Measurements from ENCODE around the gene MTREX.

MTREX gene

DNA sequence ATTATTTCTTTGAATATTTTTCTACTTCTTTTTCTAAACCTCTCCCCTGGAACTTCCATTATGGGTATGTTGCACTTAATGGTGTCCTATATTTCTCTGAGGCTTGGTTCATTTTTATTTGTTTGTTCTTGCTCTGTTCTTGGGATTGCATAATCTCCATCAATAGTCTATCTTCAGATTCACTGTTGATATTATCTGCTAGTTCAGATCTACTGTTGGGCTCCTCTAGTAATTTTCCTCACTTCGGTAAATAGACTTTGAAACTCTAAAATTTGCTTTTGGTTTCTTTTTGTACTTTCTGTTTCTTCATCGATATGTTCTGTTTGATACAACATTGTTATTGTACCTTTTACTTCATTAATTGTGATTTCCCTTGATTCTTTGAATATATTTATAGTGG is 76.3 kb downstream of the MTREX start:
- DNase-seq (ENCODE audit: low read depth), result no peak

- no peak for DNase-seq (ENCODE audit: low read depth)
Observed at GRCh38 chr5:55385227-55385626, 77.4 kb downstream of the MTREX start.

DNA sequence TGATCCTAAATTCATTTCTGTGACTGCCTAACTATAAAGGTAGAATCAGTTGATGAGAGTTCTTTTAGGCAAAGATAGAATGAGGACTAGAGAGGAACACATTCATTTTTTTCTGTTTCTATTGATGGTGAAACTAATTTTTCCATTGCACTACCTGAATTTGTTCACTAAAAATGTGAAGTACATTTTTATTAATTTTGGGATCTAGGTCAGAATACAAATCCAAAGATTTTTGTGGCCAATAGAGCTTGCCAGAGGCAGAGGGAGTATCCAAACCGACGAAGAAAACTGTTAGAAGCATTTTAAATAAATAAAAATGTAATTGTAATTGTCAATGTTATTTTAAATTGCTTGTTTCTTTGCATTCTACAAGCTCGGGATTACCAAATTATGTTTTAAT is 78.1 kb downstream of the MTREX start:
- no peak for DNase-seq (ENCODE audit: low read depth)

GRCh38 chr5:55386356-55386755 is 78.6 kb downstream of the MTREX start:
- DNase-seq (ENCODE audit: low read depth), result no peak

DNA sequence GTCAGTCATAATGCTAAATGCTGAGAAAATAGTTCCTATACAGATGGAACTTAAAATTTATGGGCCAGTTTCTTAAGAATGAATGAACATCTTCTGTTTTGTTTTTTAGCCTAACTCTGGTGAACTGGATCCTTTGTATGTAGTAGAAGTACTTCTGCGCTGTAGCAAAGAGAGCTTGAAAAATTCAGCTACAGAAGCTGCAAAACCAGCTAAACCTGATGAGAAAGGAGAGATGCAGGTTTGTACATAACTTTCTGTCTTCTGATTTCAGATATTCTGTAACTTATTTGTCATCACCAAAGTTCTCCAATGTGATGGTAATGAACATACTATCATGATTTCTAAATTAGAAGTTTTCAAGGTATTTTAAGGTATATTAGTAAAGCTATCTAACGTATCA is 80.1 kb downstream of the MTREX start:
- DNase-seq (ENCODE audit: low read depth), result no peak

- no peak for DNase-seq (ENCODE audit: low read depth)
Observed at GRCh38 chr5:55391707-55392106, 83.9 kb downstream of the MTREX start.

DNA sequence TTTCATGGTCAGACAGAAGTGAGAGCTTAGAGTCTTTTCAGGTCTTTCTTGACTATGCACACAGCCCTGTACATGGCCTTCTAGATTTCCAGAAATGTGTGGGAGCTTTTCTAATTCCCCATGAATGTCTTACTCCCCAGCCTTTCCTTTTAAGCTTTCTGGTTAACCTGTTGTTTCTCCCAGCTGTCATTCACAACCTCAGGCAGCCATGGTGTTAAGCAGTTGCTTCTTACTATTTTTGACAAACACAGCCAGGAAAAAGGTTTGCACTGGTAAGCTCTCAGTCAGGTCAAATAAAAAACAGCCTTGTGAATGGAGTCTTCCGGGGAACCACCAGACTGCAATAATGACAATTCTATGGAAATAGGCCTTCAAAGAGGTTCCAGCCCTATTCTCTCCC is 84.9 kb downstream of the MTREX start:
- no peak for DNase-seq (ENCODE audit: low read depth)

DNA sequence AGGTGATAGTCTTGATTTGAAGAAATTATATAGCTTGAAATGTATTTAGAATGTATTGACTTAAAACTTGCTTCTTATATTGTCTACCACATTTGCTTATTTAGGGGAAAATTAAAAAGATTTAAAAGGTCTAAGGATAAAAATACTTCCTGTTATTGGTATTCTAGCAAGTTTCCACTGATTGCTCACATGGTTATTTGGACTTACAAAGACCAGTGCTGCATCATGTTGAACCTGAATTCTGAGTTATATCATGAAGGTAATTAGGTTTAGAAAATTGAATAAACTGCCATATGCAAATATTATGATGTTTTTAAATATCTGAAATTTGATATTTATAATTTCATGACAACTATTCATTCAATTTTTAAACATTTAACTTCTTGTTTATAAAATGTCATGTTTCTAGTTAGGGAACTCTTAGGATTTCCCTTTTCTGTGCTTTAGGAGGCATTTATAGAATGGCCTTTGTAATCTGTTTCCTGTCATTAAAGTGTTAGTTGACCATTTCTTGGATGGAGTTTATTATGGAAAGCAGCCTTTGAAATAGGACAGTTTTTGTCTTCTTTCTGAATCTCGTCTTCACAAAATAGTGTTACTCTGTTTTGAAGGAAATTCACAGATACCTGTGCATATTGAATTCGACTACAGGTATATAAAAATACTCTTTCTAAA is 85.8 kb downstream of the MTREX start:
- no peak for DNase-seq (ENCODE audit: low read depth)

GRCh38 chr5:55402199-55402598 is 94.4 kb downstream of the MTREX start:
- no peak for DNase-seq (ENCODE audit: low read depth)

DNA sequence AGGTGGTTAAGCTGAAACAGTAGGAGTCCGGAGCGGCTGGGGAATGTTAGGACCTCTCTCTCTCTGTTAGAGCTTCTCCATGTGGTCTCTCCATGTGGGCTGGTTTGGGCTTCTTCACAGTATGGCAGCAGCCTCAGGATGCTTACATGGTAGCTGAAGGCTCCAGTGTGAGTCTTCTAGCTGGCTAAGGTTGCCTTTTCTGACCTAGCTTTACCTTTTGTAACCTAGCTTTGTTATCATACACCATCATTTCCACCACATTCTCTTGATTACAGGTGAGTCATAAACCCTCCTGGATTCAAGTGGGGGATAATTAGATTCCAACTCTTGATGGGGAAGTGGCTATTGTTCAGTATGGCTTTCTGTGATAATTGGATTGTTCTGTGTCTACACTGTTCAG is 98.5 kb downstream of the MTREX start:
- DNase-seq (ENCODE audit: low read depth), result no peak

- no peak for DNase-seq (ENCODE audit: low read depth)
Observed at GRCh38 chr5:55407059-55407684, 99.4 kb downstream of the MTREX start.

DNA sequence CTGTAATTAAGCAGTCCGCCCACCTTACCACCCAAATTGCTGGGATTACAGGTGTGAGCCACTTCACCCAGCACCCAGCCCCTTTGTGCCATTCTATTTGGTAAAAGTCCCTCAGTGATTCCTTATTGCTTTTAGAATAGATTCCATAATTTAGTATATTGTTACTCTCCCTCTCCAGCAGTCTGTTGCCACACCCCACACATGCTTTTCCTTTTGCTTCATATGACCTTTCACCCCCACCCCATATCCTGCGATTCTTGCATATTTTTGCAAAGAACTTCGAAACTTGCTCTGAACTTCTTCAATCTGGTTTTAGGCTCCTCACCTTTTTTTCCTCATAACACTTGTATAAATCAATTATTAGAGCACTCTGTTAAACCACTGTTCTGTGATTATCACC is 100.2 kb downstream of the MTREX start:
- DNase-seq (ENCODE audit: low read depth), result no peak

GRCh38 chr5:55409775-55410174 is 102.0 kb downstream of the MTREX start:
- no peak for DNase-seq (ENCODE audit: low read depth)

DNA sequence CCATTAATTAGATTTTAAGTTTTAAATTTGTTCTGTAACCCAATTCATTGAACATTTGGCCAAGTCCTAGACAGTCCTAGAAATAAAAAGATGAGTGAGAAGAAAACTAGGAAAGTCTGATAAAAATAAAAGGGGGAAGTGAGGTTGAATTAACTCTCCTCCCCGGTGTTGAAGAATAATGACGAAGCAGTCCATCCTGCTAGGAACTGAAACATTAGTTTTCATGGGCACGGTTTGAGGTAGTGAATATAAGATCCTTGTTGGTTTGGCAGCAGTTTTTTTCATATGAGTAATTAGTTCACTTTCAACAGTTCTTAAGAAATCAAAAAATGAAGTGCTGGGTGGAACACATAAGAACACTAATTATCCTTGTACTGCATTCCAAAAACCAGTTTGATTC is 103.1 kb downstream of the MTREX start:
- no peak for DNase-seq (ENCODE audit: low read depth)

DNA sequence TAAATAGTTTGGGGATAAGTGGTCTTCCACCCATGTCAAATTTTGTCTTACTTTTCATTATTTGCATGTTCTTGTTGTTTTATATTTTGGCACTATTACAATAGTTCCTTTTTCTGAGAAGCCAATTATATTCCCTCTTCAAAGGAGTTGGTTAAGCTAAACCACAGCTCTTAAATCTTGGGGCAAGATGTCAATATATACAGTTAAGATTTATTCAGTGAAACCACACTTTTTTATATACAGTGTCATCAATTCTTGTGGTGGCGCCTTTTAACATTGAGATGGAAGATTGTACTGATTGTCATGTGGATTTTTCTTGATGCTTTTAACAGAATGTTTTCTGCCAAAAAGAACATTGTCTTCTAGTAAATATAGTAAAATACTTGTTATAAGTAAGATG is 104.1 kb downstream of the MTREX start:
- no peak for DNase-seq (ENCODE audit: low read depth)

DNA sequence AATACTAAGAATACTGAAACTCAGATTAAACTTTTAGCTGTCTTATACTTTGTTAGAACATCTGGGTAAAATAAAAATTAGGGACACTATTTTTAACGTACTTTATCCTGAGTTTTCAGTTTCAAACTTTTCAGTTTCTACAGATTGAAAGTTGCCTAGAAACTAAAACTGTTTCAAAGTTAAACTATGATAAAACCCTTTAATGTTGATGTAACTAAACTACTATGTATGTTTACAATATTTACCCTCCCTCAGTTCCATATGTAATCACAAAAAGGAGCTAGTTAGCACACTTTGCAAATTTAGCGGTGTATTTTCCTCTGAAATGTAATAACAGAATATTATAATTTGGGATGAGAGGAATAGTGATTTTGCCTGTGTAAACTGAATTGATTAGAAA is 105.9 kb downstream of the MTREX start:
- DNase-seq (ENCODE audit: low read depth), result no peak

DNA sequence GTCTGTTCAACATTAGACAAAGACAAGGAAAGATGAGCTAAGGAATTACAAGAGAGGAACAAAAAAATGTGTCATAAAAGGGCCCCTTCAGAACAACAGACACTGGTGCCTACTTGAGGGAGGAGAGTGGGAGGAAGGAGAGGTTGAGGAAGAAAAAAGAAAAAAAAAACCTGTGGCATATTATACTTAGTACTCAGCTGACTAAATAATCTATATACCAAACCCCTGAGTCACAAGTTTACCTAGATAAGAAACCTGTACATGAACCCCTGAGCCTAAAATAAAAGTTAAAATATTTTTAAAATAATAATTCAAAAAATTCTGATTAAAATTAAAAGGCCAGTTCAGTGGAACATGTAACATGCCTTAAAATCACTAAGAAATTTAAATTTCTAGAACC is 107.3 kb downstream of the MTREX start:
- no peak for DNase-seq (ENCODE audit: low read depth)

GRCh38 chr5:55416306-55416705 is 108.5 kb downstream of the MTREX start:
- no peak for DNase-seq (ENCODE audit: low read depth)

DNA sequence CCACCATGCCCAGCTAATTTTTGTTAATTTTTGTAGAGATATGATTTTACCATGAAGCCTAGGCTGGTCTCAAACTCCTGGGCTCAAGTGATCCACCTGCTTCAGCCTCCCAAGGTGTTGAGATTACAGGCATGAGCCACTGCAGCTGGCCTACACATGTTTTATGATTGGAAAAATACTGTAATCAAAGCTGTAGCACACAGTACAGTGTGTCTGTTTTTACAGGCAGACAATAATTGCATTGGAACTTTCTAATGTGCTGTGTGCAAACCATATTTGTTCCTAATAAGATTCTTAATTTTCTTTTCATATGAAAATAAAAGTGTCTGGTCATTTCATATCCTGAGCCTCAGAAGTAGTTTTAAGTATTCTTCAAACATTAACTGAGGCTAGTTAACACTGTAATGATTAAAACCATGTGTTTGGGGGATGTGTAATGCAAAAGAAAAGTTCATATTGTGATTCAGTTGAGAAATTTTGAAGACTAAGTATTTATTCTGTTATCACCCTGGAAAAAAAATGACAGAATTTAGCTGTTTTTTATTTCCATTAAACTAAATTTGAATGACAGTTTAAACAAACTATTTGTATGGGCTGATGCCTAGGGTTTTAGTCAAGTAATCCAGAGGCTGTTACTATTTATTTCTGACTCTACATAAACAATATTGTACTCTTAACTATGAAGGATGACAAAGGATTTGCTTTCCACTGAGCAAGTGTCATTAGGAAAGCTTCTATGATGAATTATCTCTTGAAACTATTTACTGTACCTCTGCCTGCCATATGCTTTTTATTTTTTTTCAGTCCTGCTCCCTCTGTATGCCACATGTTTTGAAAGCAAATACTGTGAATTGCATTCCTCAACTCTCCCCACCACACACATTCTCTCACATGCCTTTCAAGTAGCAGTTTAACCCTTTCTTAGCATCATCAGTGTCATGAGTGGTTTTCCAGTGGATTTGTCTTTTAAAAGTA is 111.5 kb downstream of the MTREX start:
- no peak for DNase-seq (ENCODE audit: low read depth)

GRCh38 chr5:55421074-55421529 is 113.3 kb downstream of the MTREX start:
- DNase-seq (ENCODE audit: low read depth), result no peak

GRCh38 chr5:55426455-55426854 is 118.7 kb downstream of the MTREX start:
- DNase-seq (ENCODE audit: low read depth), result no peak

GRCh38 chr5:55427157-55427556 is 119.4 kb downstream of the MTREX start:
- DNase-seq (ENCODE audit: low read depth), result no peak

DNA sequence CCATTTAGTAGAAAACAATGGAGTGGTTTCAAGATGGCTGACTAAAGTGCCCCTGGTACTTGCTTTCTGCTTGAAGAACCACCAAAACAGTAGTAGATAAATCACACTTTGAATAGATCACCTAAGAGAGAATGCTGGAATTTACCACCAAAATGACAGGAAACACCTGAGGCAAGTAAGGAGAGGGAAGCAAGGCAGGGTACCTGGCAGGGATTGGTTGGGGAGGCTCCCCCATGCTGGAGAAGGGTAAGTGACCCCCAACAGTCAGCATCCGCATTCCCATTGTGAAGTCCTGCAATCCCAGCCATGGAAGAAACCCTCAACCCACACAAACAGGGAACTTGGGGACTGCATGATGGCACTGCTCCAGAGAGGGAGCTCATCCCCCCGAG is 121.4 kb downstream of the MTREX start:
- no peak for DNase-seq (ENCODE audit: low read depth)
